ENCODE data around the gene C11orf21.

DNA sequence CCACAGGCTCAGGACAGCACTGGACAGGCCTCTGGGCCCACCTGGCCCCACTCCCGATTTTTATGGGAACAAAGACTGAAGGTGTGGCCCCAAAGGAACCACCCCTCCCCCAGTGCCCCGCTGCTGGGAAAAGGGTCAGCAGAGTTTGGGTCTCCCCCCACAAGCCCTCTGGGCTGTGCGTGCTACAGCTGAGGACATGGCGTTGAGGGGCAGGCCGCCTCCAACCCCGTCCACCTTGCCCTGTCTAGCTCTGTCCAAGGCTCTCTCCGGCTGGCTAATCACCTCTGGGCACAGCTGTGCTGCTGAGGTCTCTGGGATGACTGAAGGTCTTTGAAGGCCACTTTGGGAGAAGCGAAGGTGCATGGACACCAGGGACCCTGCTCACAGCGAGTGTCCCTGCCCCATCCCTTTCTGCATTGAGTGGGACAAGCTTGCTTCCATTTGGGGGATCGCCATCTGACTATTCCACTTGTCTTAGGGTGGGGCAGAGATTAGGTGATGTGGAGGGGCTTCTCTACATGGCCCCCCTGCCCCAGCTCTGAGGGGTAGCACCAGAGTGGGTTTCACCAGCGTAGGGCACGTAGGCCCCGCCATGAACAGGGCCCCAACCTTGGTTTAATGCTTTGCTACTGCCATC, 37.9 kb downstream of the C11orf21 start:
- TF ChIP-seq, protein P1, sequence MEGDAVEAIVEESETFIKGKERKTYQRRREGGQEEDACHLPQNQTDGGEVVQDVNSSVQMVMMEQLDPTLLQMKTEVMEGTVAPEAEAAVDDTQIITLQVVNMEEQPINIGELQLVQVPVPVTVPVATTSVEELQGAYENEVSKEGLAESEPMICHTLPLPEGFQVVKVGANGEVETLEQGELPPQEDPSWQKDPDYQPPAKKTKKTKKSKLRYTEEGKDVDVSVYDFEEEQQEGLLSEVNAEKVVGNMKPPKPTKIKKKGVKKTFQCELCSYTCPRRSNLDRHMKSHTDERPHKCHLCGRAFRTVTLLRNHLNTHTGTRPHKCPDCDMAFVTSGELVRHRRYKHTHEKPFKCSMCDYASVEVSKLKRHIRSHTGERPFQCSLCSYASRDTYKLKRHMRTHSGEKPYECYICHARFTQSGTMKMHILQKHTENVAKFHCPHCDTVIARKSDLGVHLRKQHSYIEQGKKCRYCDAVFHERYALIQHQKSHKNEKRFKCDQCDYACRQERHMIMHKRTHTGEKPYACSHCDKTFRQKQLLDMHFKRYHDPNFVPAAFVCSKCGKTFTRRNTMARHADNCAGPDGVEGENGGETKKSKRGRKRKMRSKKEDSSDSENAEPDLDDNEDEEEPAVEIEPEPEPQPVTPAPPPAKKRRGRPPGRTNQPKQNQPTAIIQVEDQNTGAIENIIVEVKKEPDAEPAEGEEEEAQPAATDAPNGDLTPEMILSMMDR (conservative IDR thresholded peaks at IDR 0.05; ENCODE audit: low read length) = no peak
- no peak for TF ChIP-seq EZH2phosphoT487 (IDR thresholded peaks at IDR 0.05; ENCODE audit: borderline replicate concordance)
